Subcutaneous abdominal adipose tissue (tissue), 5 donors: ENCODE results near the gene TNS3.
"Not testable (repeated sequence)": the region's sequence is repeated elsewhere in the genome, so short reads cannot be mapped to it uniquely, and the experiment has no call there.

Experiments
- H3K27ac ChIP-seq: one replicate; pipeline ENCODE4 v1.7.0; 2013; ENCODE audit warnings: low read depth, mild to moderate bottlenecking, inconsistent platforms, low read length, moderate library complexity
- H3K27me3 ChIP-seq, 5 donors: one replicate each; pipeline ENCODE4 v1.7.0; 2013; ENCODE audit warnings: low read length in 5 of 5, inconsistent platforms in 1 of 5; ENCODE audit not compliant: control insufficient read depth in 5 of 5, insufficient read depth in 4 of 5
- H3K36me3 ChIP-seq, 5 donors: one replicate each; pipeline ENCODE4 v1.7.0; 2013; ENCODE audit warnings: low read length in 5 of 5; ENCODE audit not compliant: control insufficient read depth in 5 of 5, insufficient read depth in 5 of 5
- H3K4me1 ChIP-seq, 5 donors: one replicate each; pipeline ENCODE4 v1.7.0; 2013; ENCODE audit warnings: low read length in 5 of 5, mild to moderate bottlenecking in 3 of 5, moderate library complexity in 1 of 5; ENCODE audit not compliant: control insufficient read depth in 5 of 5, insufficient read depth in 5 of 5
- H3K4me3 ChIP-seq, 5 donors: one replicate each; pipeline ENCODE4 v1.7.0; 2013; ENCODE audit warnings: low read length in 5 of 5, low read depth in 1 of 5
- H3K9ac ChIP-seq, 5 donors: one replicate each; pipeline ENCODE4 v1.7.0; 2013; ENCODE audit warnings: low read length in 5 of 5, mild to moderate bottlenecking in 4 of 5, moderate library complexity in 3 of 5
- H3K9me3 ChIP-seq, 5 donors: one replicate each; pipeline ENCODE4 v1.7.0; 2013; ENCODE audit warnings: low read length in 5 of 5; ENCODE audit not compliant: control insufficient read depth in 5 of 5
- donor health status: healthy.
- donor health status: healthy.
- donor health status: healthy.
- donor health status: healthy.
- donor health status: healthy.

TNS3 gene

DNA sequence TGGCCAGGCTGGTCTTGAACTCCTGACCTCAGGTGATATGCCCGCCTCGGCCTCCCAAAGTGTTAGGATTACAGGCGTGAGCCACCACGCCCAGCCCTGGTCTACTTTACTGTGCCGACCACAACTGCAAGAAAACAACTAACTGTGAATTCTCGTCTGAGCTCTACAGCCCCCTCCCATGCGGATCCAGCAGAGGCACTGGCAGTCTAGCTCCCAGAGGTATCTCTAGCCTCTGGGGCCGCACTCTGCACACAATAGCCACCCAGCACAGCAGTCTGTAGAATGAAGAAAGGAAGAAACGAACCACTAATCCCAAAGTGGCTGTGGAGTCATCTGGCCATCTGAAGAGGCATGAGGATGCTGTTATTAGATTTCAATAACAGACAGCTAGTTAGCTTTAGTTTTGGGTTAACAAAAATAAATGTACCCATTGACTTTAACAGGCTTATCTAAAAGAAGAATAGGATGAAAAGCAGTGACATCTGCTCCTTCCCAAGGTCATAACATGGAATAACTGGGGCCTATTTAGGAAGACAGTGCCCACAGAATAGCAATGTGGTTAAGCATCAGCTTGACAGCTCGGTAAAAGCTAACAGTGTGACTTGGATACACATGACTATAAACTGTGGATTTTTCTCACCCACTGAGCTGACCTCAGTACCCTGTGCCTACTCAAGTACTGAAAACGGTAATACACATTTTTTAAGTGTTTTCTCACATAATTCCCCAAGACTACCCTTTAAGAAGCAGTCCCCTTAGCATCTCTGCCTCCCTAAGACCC, 131.9 kb downstream of the TNS3 start:
- Histone ChIP-seq H3K9me3 (no peaks in the 10 kb centered on the region), H3K4me3 (peak overlapping the region in 1 of 5 donors; percentile 16), H3K27ac (peak overlapping the region; percentile 30), H3K4me1 (peaks cover 15 to 78% (median 73%) of the 10 kb centered on the region in 5 donors), H3K9ac (peak overlapping the region in 1 of 5 donors; percentile 38), H3K27me3 (no peaks in the 10 kb centered on the region), H3K36me3 (peaks cover 0 to 5% (median 0%) of the 10 kb centered on the region in 5 donors)

DNA sequence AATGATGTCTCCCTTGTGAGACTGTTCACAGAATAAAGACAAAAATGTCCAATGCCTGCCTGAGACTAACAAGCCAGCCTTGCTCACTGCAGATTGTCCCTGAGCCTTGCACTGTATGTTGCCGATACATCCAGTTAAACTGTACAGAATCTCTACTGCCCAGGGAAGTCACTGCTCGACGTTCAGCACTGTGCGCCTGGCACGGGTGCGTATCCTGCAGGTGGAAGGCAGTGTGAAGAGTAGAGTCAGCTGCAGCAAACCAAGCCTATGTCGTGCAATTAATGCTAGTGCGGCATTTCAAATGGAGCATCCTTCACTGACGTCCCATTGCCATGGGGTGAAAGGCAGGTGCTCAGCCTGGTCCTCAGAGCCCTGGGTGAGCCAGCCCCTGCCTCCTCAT, 132.9 kb downstream of the TNS3 start:
- no peaks in the 10 kb centered on the region for H3K9me3 ChIP-seq
- no peak overlapping the region for H3K4me3 ChIP-seq
- H3K27me3 ChIP-seq, result no peaks in the 10 kb centered on the region
- no peak overlapping the region for H3K9ac ChIP-seq
- H3K36me3 ChIP-seq, result peaks cover 0 to 5% (median 0%) of the 10 kb centered on the region in 5 donors
- H3K27ac ChIP-seq, result no peak overlapping the region
- H3K4me1 ChIP-seq, result peaks cover 15 to 75% (median 71%) of the 10 kb centered on the region in 5 donors

DNA sequence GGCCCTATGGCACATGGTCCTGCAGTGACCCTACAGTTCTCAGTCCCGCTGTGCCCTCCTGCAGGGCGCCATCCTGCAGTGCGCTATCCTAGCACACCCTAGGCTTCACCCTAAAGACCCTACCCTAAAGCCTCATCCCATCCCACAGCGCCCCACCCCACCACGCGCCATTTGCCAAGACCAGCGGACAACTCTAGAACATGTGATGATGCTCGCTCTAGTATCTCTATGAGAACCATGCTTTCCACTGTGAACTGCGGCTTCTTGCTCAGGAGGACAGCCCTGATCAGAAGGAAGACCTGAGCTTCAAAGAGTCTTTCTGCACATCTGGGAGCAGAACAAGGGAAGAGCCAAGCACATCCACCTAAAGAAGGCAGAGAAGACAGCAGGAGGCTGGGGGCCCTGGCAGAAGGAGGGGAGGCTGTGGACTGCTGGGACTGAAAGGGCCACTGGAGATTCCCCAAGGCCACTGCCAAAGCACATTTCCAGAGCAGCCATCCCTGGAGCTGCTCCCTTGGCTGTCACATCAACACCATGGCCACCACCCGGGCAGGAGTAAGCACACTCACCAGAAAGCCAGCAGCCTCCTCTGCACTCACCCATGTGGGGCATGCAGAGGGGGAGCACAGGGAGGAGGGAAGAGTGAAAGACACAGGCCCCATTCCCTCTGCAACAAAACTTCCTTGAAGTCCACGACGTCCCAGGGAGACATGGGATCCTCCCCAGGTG, 134.1 kb downstream of the TNS3 start:
- peaks cover 12 to 69% (median 59%) of the 10 kb centered on the region in 5 donors for H3K4me1 ChIP-seq
- no peaks in the 10 kb centered on the region for H3K27me3 ChIP-seq
- H3K27ac ChIP-seq, result peak overlapping the region; percentile 77
- peaks cover 0 to 5% (median 0%) of the 10 kb centered on the region in 5 donors for H3K36me3 ChIP-seq
- no peak overlapping the region for H3K4me3 ChIP-seq
- peak overlapping the region in 1 of 5 donors; percentile 56 for H3K9ac ChIP-seq
- no peaks in the 10 kb centered on the region for H3K9me3 ChIP-seq

DNA sequence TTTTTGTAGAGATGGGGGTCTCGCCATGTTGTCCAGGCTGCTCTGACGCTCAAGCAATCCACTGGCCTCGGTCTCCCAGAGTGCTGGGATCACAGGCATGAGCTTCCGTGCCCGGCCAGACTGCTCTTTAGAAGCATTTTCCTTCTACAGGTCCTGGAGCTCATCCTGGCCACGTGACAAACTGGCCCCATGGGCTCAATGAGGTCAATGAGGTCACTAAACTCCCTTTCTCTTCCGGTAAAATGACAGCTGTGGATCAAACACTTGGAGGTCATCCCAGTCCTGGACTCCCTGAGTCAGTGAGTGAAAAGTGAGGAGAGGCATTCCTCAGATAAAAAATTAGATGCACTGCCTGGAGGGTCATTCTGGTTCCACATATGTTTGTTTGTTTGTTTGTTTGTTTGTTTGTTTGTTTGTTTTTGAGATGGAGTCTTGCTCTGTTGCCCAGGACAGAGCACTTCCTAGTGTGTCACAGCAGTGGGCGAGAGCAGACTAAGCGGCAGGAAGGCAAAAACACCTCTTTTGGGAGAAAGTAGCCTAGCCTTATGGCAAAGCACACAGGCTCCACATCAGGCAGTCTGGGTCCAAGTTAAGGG, 134.9 kb downstream of the TNS3 start:
- no peaks in the 10 kb centered on the region for H3K27me3 ChIP-seq
- H3K9me3 ChIP-seq, result no peaks in the 10 kb centered on the region
- H3K36me3 ChIP-seq, result peaks cover 0 to 5% (median 0%) of the 10 kb centered on the region in 5 donors
- peaks cover 10 to 70% (median 58%) of the 10 kb centered on the region in 5 donors for H3K4me1 ChIP-seq
- H3K27ac ChIP-seq, result peak overlapping the region; percentile 77
- H3K9ac ChIP-seq, result peak overlapping the region in 1 of 5 donors; percentile 56
- no peak overlapping the region for H3K4me3 ChIP-seq

DNA sequence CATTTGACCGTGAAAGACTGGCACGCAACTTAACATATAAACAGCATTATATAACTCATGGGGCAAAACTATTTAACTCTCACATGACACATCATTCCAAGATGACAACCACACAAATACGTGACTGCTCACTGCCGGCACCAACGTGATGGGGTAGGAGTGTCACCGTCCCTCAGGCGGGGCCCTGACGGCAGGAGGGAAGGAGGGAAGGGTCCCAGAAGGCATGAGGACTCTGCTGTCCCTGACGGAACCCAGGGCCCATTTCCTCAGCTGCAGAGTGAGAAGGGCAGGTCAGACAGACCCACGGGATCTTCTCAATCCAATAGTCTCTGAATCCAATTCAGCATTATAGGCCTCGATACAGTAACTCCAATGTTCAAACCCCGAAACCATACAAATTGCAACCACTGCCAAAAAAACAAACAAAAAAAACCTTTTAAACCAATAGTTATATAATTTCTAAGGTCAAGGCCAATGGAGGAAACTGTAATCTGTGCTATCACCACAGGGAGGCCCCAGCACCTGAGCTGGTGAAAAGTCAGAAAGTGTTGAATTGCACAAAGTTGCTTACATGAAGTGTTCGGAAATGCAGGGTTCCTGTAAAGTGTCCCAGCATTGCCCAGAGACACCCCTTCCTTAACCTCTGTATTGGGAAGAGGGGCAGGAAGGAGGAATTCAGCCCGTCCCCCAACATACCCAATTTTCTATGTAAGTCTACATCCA, 137.4 kb downstream of the TNS3 start:
- no peak overlapping the region for H3K4me3 ChIP-seq
- no peaks in the 10 kb centered on the region for H3K27me3 ChIP-seq
- H3K9me3 ChIP-seq, result no peaks in the 10 kb centered on the region
- H3K9ac ChIP-seq, result peak overlapping the region in 1 of 5 donors; percentile 4
- peaks cover 0 to 15% (median 6%) of the 10 kb centered on the region in 5 donors for H3K36me3 ChIP-seq
- peak overlapping the region; percentile 77 for H3K27ac ChIP-seq
- peaks cover 8 to 69% (median 58%) of the 10 kb centered on the region in 5 donors for H3K4me1 ChIP-seq

GRCh38 chr7:47443049-47443448, 138.9 kb downstream of the TNS3 start:
- H3K9ac ChIP-seq, result no peak overlapping the region
- H3K4me1 ChIP-seq, result peaks cover 8 to 62% (median 57%) of the 10 kb centered on the region in 5 donors
- H3K4me3 ChIP-seq, result no peak overlapping the region
- H3K27ac ChIP-seq, result peak overlapping the region; percentile 77
- peaks cover 0 to 25% (median 19%) of the 10 kb centered on the region in 5 donors for H3K36me3 ChIP-seq
- no peaks in the 10 kb centered on the region for H3K27me3 ChIP-seq
- H3K9me3 ChIP-seq, result no peaks in the 10 kb centered on the region

- Histone ChIP-seq H3K9me3 (no peaks in the 10 kb centered on the region), H3K9ac (no peak overlapping the region), H3K27ac (peak overlapping the region; percentile 77), H3K36me3 (peaks cover 0 to 26% (median 19%) of the 10 kb centered on the region in 5 donors), H3K4me1 (peaks cover 8 to 57% (median 52%) of the 10 kb centered on the region in 5 donors), H3K27me3 (no peaks in the 10 kb centered on the region), H3K4me3 (no peak overlapping the region)
Observed at GRCh38 chr7:47442605-47442865, 139.4 kb downstream of the TNS3 start.

- Histone ChIP-seq H3K4me3 (no peak overlapping the region), H3K4me1 (peaks cover 6 to 53% (median 49%) of the 10 kb centered on the region in 5 donors), H3K27me3 (no peaks in the 10 kb centered on the region), H3K9ac (peak overlapping the region in 1 of 5 donors; percentile 29), H3K36me3 (peaks cover 0 to 26% (median 19%) of the 10 kb centered on the region in 5 donors), H3K9me3 (no peaks in the 10 kb centered on the region), H3K27ac (peak overlapping the region; percentile 77)
Observed at GRCh38 chr7:47441796-47442604, 139.9 kb downstream of the TNS3 start.

DNA sequence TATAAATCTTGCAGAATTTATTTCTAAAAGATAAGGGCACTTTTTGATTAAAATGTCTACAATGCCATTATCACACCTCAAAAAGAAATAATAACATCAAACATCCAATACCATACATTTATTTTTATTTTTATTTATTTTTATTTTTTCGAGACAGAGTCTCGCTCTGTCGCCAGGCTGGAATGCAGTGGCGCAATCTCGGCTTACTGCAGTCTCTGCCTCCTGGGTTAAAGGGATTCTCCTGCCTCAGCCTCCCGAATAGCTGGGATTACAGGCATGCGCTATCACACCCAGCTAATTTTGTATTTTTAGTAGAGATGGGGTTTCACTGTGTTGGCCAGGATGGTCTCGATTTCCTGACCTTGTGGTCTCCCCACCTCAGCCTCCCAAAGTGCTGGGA, 140.9 kb downstream of the TNS3 start:
- Histone ChIP-seq H3K36me3 (peaks cover 0 to 26% (median 19%) of the 10 kb centered on the region in 5 donors), H3K4me1 (peaks cover 0 to 54% (median 45%) of the 10 kb centered on the region in 5 donors), H3K9ac (peak overlapping the region in 1 of 5 donors; percentile 38), H3K27ac (peak overlapping the region; percentile 77)
- not testable (repeated sequence) for H3K4me3 ChIP-seq, H3K27me3 ChIP-seq, H3K9me3 ChIP-seq
